Activated T-cell treated with anti-CD3 and anti-CD28 coated beads, Interleukin-2, amount 50 U/mL, for 24 hours (primary cell): Measurements from ENCODE around the gene C4orf50.

Experiments
- DNase-seq: peaks from one replicate; pipeline ENCODE4 v3.0.0-alpha.2; 2020
- H3K27ac Mint-ChIP-seq: 2 replicates; pipeline ENCODE4 v1.8.0; 2020; ENCODE audit warnings: mild to moderate bottlenecking, mixed read lengths
- H3K27me3 Mint-ChIP-seq: 2 replicates; pipeline ENCODE4 v1.8.0; 2020; ENCODE audit warnings: mixed read lengths
- H3K36me3 Mint-ChIP-seq: 2 replicates; pipeline ENCODE4 v1.8.0; 2020; ENCODE audit warnings: low read depth, mixed read lengths
- H3K4me1 Mint-ChIP-seq: 2 replicates; pipeline ENCODE4 v1.8.0; 2020; ENCODE audit warnings: low read depth, mixed read lengths
- H3K4me3 Mint-ChIP-seq: 2 replicates; pipeline ENCODE4 v1.8.0; 2020; ENCODE audit warnings: mild to moderate bottlenecking, moderate library complexity, mixed read lengths
- H3K9me3 Mint-ChIP-seq: 2 replicates; pipeline ENCODE4 v1.8.0; 2020; ENCODE audit warnings: mixed read lengths

Gene C4orf50

GRCh38 chr4:6032249-6033244, 14.3 kb upstream of the C4orf50 start:
- Mint-ChIP-seq H3K27me3 (no peaks in the 10 kb centered on the region), H3K4me3 (no peak overlapping the region), H3K27ac (no peak overlapping the region), H3K4me1 (no peaks in the 10 kb centered on the region), H3K9me3 (no peaks in the 10 kb centered on the region), H3K36me3 (no peaks in the 10 kb centered on the region)
- no peak for DNase-seq

DNA sequence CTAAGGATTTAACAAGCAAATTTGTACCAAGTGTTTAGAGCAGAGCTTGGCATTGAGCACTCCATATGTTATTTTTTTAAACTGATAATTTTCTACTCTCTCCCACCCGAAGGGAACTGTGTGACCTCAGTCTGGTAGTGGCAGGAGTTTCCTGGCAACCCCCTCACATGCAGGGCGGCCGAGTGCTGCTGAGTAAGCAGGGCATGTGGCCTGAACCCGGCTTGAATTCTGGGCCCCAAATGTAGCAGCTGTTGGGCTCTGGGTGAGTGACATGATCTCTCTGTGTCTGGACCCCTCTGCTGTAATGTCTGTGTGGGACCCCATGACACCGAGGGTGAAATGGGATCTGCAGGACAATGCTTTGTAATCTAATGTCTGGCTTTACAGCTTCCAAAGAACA, 13.6 kb upstream of the C4orf50 start:
- no peak for DNase-seq
- Mint-ChIP-seq H3K4me1 (no peaks in the 10 kb centered on the region), H3K4me3 (no peak overlapping the region), H3K36me3 (no peaks in the 10 kb centered on the region), H3K9me3 (no peaks in the 10 kb centered on the region), H3K27ac (no peak overlapping the region), H3K27me3 (no peaks in the 10 kb centered on the region)

- Mint-ChIP-seq H3K27me3 (no peaks in the 10 kb centered on the region), H3K27ac (no peak overlapping the region), H3K9me3 (no peaks in the 10 kb centered on the region), H3K4me1 (no peaks in the 10 kb centered on the region), H3K36me3 (no peaks in the 10 kb centered on the region), H3K4me3 (no peak overlapping the region)
- no peak for DNase-seq
Observed at GRCh38 chr4:6030679-6031078, 12.4 kb upstream of the C4orf50 start.

- Mint-ChIP-seq H3K4me1 (no peaks in the 10 kb centered on the region), H3K4me3 (no peak overlapping the region), H3K36me3 (no peaks in the 10 kb centered on the region), H3K9me3 (no peaks in the 10 kb centered on the region), H3K27me3 (no peaks in the 10 kb centered on the region), H3K27ac (no peak overlapping the region)
- DNase-seq, result no peak
Observed at GRCh38 chr4:6029254-6029653, 11.0 kb upstream of the C4orf50 start.

DNA sequence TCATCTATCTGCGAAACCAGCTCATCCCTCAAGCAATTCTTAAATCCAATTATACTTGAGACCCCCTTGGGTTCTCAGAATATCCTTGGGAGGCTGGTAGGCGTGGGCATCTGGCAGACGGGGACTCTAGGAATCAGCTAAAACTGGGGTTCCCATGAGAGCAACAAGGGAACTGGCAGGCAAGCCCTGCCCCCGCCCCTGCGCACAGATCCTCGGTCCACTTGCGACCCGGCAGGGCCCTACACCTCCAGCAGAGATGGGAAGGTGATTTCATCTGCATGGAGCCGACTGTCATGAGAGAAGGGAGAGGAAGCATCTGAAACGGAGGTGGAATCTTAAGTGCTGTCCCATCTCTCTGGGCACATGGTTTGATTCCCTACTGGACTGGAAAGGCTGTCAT, 9.9 kb upstream of the C4orf50 start:
- H3K36me3 Mint-ChIP-seq, result no peaks in the 10 kb centered on the region
- no peaks in the 10 kb centered on the region for H3K27me3 Mint-ChIP-seq
- no peaks in the 10 kb centered on the region for H3K4me1 Mint-ChIP-seq
- no peak for DNase-seq
- H3K9me3 Mint-ChIP-seq, result no peaks in the 10 kb centered on the region
- no peak overlapping the region for H3K27ac Mint-ChIP-seq
- no peak overlapping the region for H3K4me3 Mint-ChIP-seq

DNA sequence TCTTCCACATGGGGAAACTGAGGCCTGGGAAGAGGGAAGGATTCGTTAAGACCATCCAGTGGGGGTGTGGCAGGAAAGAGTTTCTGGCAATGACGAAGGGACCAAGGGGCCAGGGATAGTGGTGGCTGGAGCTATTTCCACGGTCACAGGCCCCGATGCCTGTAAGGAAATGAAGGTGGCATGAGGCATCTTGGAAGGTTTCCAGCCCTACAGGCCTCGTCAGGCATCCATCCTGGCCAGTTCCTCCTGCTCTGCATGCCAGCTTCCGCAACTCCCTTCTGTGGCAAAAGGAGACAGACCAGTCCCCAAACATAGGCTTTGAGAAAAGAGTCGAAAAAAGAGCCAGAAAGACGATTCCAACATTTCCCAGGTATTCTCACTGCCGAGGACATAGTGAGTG, 9.2 kb upstream of the C4orf50 start:
- Mint-ChIP-seq H3K27ac (no peak overlapping the region), H3K9me3 (no peaks in the 10 kb centered on the region), H3K4me3 (no peak overlapping the region), H3K4me1 (no peaks in the 10 kb centered on the region), H3K36me3 (no peaks in the 10 kb centered on the region), H3K27me3 (no peaks in the 10 kb centered on the region)
- DNase-seq, result no peak

GRCh38 chr4:6024313-6024960, 6.2 kb upstream of the C4orf50 start:
- DNase-seq, result no peak
- H3K4me3 Mint-ChIP-seq, result no peak overlapping the region

GRCh38 chr4:6023731-6024130, 5.5 kb upstream of the C4orf50 start:
- Mint-ChIP-seq H3K4me1 (no peaks in the 10 kb centered on the region), H3K27me3 (peaks cover 14% of the 10 kb centered on the region), H3K9me3 (no peaks in the 10 kb centered on the region), H3K4me3 (no peak overlapping the region), H3K27ac (no peak overlapping the region), H3K36me3 (no peaks in the 10 kb centered on the region)
- no peak for DNase-seq

More at GRCh38 chr4:6024313-6024960, 6.2 kb upstream of the C4orf50 start:
- Mint-ChIP-seq H3K27ac (no peak overlapping the region), H3K9me3 (no peaks in the 10 kb centered on the region), H3K27me3 (peaks cover 7% of the 10 kb centered on the region), H3K36me3 (no peaks in the 10 kb centered on the region), H3K4me1 (no peaks in the 10 kb centered on the region)

GRCh38 chr4:6022607-6023288, 4.5 kb upstream of the C4orf50 start:
- H3K9me3 Mint-ChIP-seq, result no peaks in the 10 kb centered on the region
- no peak overlapping the region for H3K4me3 Mint-ChIP-seq
- no peak for DNase-seq
- no peaks in the 10 kb centered on the region for H3K36me3 Mint-ChIP-seq
- no peak overlapping the region for H3K27ac Mint-ChIP-seq
- H3K4me1 Mint-ChIP-seq, result no peaks in the 10 kb centered on the region
- H3K27me3 Mint-ChIP-seq, result peaks cover 15% of the 10 kb centered on the region

GRCh38 chr4:6021831-6022606, 3.8 kb upstream of the C4orf50 start:
- DNase-seq, result no peak
- H3K9me3 Mint-ChIP-seq, result no peaks in the 10 kb centered on the region
- no peak overlapping the region for H3K27ac Mint-ChIP-seq
- no peak overlapping the region for H3K4me3 Mint-ChIP-seq
- H3K36me3 Mint-ChIP-seq, result no peaks in the 10 kb centered on the region
- no peaks in the 10 kb centered on the region for H3K4me1 Mint-ChIP-seq
- peaks cover 18% of the 10 kb centered on the region for H3K27me3 Mint-ChIP-seq

DNA sequence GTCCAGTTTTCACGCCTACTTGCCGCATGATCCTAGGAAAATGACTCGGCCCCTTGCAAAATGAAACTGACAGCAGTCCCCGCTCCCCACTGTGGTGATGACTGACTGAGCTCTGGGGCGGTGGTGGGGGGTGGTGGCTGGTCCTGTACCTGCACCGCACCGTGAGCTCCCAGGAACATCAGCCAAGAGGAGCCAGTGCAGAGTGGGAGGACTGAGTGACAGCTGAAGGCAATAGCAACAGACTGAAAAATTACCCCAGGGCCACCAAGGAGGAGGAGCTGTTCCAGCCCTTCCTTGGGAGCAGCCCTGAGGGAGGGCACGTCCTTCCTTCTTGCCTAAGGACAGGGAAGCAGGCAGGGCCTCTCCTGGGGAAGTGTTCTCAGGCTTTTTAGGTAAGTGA, 2.4 kb upstream of the C4orf50 start:
- peaks cover 20% of the 10 kb centered on the region for H3K27me3 Mint-ChIP-seq
- H3K36me3 Mint-ChIP-seq, result no peaks in the 10 kb centered on the region
- H3K4me3 Mint-ChIP-seq, result no peak overlapping the region
- no peaks in the 10 kb centered on the region for H3K9me3 Mint-ChIP-seq
- DNase-seq, result no peak
- no peaks in the 10 kb centered on the region for H3K4me1 Mint-ChIP-seq
- no peak overlapping the region for H3K27ac Mint-ChIP-seq

DNA sequence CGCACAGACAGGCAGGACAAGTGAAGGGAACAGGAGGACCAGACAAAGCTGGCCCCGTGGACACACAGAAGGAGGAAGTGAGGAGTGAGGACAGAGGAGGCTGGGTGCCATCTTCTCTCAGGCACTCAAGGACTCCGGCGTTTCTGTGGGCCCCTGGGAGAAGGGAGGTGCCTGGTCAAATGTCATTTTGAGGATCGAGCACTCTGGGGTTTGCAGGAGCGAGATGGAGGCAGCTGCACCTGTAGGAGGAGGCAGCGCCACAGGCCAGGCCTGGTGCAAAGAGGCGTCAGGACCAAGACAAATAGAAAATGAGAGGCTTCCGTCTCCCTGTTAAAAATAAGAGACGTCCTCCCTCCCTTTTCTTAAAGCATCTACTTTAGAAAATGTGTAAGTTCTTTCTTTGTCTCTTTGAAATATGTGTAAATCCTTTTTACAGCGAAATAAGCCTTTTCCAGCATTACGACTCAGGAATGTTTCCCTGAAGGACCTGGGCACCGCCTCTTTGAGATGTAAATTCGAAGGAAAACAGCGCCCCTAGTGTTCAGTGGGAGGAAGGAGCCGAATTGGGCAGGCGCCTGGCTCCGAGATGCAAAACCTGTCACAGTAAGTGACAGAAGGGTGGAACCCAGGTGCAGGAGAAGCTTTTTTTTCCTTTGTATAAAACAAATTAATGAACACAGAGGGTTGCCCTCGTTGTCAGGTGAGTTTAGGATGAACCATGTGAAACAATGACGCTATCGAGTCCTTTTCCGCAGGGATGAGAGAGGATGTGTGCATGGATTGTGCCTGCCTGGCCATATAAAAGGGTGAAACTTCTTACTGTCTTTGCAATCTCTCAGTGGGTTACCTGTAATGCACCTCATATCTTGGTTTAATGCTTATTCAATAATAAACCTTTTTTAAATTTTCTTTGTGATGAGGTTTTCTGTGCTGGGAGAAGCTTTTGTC, 1.4 kb upstream of the C4orf50 start:
- H3K9me3 Mint-ChIP-seq, result no peaks in the 10 kb centered on the region
- no peak overlapping the region for H3K4me3 Mint-ChIP-seq
- H3K27me3 Mint-ChIP-seq, result peaks cover 20% of the 10 kb centered on the region
- no peak for DNase-seq
- H3K4me1 Mint-ChIP-seq, result no peaks in the 10 kb centered on the region
- H3K36me3 Mint-ChIP-seq, result no peaks in the 10 kb centered on the region
- H3K27ac Mint-ChIP-seq, result no peak overlapping the region

GRCh38 chr4:6017800-6018199, 431 bp downstream of the C4orf50 start:
- no peaks in the 10 kb centered on the region for H3K9me3 Mint-ChIP-seq
- no peak overlapping the region for H3K27ac Mint-ChIP-seq
- peaks cover 20% of the 10 kb centered on the region for H3K27me3 Mint-ChIP-seq
- DNase-seq, result no peak
- H3K36me3 Mint-ChIP-seq, result no peaks in the 10 kb centered on the region
- no peak overlapping the region for H3K4me3 Mint-ChIP-seq
- H3K4me1 Mint-ChIP-seq, result no peaks in the 10 kb centered on the region
